ENCODE results near the gene TTN.

DNA sequence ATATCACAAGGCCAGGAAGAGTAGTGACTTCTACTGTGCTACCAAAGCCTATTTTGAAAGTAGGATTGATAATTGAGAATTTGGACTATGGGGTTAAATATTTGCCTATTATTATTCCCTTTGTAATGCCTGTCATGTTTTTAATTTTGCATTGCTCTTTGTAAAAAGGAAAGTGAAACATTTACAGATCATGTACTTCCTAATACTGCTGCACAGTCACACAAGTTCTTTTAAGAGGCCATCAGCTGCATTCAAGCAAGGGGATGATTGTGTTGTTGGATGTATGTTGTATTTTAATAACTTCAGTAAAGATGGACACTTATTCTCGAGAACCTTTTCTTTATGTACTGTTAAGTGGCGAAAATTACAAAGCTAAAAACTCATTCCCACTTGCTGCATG lies 256.9 kb downstream of the TTN start:
- TF ChIP-seq CTCF (IDR thresholded peaks at IDR 0.05) = no peak
- no peak for TF ChIP-seq POLR2AphosphoS5 (IDR thresholded peaks at IDR 0.05; ENCODE audit: insufficient read depth in 1 of 2, low read depth in 1 of 2)
- TF ChIP-seq POLR2A (IDR thresholded peaks at IDR 0.05) = no peak

Data from vagina (tissue), 2 donors.